ENCODE data around the gene CPEB1. TPM values are rescaled to one million over a fixed set of nuclear protein-coding genes. Genes with fewer than 3 reads are reported as not detected.

Gene CPEB1
- total and polyA plus RNA-seq, 2 of the 13 experiments (the other 11 are each of a cell fraction or from before 2014, with no cell fraction given): 0.03 to 0.07 TPM

DNA sequence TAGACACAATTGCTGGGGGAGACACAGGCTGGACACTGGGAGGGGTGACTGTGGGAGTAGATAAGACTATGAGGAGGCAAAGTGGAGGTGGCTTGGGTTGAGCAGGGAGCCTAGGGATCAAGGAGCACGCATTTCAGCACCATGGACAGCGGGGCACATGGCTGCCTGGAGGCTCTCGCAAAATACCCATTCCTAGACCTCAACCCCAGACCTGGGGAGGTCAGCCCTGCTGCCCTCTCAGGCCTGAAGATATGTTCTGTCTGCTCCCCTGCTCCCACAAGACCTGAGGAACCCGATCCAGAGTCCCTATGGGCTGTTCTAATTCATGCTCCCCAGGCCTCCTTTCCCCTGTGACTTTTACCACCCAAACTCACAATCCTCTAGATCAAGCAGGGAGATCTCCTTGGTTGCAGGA is 16.0 kb upstream of the CPEB1 start (continued):
- TF ChIP-seq ZMAT3 (CRISPR knock-in tag; conservative IDR thresholded peaks at IDR 0.05) (peak; percentile 76; the same call in 1 of the 2 replicates), ZNF781 (CRISPR knock-in tag; IDR thresholded peaks at IDR 0.05; ENCODE audit: borderline replicate concordance, not compliant biosample characterization) (peak; percentile 84), TOE1 (CRISPR knock-in tag; IDR thresholded peaks at IDR 0.05) (no peak), ZNF883 (CRISPR knock-in tag; IDR thresholded peaks at IDR 0.05; ENCODE audit: not compliant biosample characterization) (peak; percentile 81), MAZ (IDR thresholded peaks at IDR 0.05; ENCODE audit: borderline replicate concordance, low read depth, low read length) (no peak), MAZ (CRISPR knock-in tag; IDR thresholded peaks at IDR 0.05; ENCODE audit: low read depth) (no peak), PBX3 (CRISPR knock-in tag; IDR thresholded peaks at IDR 0.05; ENCODE audit: borderline replicate concordance) (peak; percentile 67; the same call in 1 of the 2 replicates), ARNTL (CRISPR knock-in tag; IDR thresholded peaks at IDR 0.05) (0 out of 2 replicates have a peak, but pooled peaks have one; percentile 45), SMC3 (IDR thresholded peaks at IDR 0.05; ENCODE audit: low read length) (no peak), TBX3 (IDR thresholded peaks at IDR 0.05; ENCODE audit: borderline replicate concordance) (no peak), HHEX (CRISPR knock-in tag; IDR thresholded peaks at IDR 0.05) (no peak)
- TF ChIP-seq, protein P1, sequence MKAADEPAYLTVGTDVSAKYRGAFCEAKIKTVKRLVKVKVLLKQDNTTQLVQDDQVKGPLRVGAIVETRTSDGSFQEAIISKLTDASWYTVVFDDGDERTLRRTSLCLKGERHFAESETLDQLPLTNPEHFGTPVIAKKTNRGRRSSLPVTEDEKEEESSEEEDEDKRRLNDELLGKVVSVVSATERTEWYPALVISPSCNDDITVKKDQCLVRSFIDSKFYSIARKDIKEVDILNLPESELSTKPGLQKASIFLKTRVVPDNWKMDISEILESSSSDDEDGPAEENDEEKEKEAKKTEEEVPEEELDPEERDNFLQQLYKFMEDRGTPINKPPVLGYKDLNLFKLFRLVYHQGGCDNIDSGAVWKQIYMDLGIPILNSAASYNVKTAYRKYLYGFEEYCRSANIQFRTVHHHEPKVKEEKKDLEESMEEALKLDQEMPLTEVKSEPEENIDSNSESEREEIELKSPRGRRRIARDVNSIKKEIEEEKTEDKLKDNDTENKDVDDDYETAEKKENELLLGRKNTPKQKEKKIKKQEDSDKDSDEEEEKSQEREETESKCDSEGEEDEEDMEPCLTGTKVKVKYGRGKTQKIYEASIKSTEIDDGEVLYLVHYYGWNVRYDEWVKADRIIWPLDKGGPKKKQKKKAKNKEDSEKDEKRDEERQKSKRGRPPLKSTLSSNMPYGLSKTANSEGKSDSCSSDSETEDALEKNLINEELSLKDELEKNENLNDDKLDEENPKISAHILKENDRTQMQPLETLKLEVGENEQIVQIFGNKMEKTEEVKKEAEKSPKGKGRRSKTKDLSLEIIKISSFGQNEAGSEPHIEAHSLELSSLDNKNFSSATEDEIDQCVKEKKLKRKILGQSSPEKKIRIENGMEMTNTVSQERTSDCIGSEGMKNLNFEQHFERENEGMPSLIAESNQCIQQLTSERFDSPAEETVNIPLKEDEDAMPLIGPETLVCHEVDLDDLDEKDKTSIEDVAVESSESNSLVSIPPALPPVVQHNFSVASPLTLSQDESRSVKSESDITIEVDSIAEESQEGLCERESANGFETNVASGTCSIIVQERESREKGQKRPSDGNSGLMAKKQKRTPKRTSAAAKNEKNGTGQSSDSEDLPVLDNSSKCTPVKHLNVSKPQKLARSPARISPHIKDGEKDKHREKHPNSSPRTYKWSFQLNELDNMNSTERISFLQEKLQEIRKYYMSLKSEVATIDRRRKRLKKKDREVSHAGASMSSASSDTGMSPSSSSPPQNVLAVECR (CRISPR knock-in tag; IDR thresholded peaks at IDR 0.05; ENCODE audit: borderline replicate concordance): peak; percentile 63
- TF ChIP-seq, protein P2, sequence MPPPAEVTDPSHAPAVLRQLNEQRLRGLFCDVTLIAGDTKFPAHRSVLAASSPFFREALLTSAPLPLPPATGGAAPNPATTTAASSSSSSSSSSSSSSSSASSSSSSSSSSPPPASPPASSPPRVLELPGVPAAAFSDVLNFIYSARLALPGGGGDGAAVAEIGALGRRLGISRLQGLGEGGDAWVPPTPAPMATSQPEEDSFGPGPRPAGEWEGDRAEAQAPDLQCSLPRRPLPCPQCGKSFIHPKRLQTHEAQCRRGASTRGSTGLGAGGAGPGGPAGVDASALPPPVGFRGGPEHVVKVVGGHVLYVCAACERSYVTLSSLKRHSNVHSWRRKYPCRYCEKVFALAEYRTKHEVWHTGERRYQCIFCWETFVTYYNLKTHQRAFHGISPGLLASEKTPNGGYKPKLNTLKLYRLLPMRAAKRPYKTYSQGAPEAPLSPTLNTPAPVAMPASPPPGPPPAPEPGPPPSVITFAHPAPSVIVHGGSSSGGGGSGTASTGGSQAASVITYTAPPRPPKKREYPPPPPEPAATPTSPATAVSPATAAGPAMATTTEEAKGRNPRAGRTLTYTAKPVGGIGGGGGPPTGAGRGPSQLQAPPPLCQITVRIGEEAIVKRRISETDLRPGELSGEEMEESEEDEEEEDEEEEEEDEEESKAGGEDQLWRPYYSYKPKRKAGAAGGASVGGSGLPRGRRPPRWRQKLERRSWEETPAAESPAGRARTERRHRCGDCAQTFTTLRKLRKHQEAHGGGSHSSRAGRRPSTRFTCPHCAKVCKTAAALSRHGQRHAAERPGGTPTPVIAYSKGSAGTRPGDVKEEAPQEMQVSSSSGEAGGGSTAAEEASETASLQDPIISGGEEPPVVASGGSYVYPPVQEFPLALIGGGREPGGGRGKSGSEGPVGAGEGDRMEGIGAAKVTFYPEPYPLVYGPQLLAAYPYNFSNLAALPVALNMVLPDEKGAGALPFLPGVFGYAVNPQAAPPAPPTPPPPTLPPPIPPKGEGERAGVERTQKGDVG (CRISPR knock-in tag; IDR thresholded peaks at IDR 0.05; ENCODE audit: borderline replicate concordance): no peak
- TF ChIP-seq, protein P3, sequence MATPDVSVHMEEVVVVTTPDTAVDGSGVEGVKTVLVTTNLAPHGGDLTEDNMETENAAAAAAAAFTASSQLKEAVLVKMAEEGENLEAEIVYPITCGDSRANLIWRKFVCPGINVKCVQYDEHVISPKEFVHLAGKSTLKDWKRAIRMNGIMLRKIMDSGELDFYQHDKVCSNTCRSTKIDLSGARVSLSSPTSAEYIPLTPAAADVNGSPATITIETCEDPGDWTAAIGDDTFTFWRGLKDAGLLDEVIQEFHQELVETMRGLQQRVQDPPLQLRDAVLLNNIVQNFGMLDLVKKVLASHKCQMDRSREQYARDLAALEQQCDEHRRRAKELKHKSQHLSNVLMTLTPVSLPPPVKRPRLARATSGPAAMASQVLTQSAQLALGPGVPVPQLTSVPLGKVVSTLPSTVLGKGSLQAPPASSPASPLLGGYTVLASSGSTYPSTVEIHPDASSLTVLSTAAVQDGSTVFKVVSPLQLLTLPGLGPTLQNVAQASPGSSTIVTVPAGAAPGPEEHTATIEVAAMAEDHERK (CRISPR knock-in tag; IDR thresholded peaks at IDR 0.05; ENCODE audit: low read depth): no peak
- TF ChIP-seq, protein P4, sequence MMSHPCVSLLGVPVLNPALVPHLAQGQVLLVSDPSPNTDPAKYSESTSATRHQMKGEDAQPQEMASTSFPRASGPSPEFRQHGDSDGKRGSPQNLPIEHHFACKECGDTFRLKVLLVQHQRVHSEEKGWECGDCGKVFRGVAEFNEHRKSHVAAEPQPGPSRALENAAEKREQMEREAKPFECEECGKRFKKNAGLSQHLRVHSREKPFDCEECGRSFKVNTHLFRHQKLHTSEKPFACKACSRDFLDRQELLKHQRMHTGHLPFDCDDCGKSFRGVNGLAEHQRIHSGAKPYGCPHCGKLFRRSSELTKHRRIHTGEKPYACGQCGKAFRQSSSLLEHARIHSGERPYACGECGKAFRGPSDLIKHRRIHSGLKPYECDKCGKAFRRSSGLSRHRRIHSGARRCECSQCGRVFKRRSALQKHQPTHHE (CRISPR knock-in tag; IDR thresholded peaks at IDR 0.05; ENCODE audit: borderline replicate concordance): 0 out of 2 replicates have a peak, but pooled peaks have one; percentile 45

Data from HepG2 (cell line).